ENCODE data around the gene PIH1D2.
"Not testable (repeated sequence)": the region's sequence is repeated elsewhere in the genome, so short reads cannot be mapped to it uniquely, and the experiment has no call there.

Gene PIH1D2

GRCh38 chr11:112073941-112074811, at the start of gene PIH1D2, which contains the start of gene NKAPD1:
Gene PIH1D2 (minus strand): TSS chr11:112074017. CDS start chr11:112073174, 843 bp downstream.
Gene NKAPD1 (plus strand): TSS chr11:112074299. CDS start chr11:112075575, 1,276 bp downstream.
- peak; percentile 94 for DNase-seq
- TF ChIP-seq GATA1 (IDR thresholded peaks at IDR 0.05; ENCODE audit: low read depth, low read length): no peak
- TF ChIP-seq POLR2A (IDR thresholded peaks at IDR 0.05; ENCODE audit: low read length): peak; percentile 69

GRCh38 chr11:112123129-112123528, 49.3 kb upstream of the PIH1D2 start:
- TF ChIP-seq GATA1 (IDR thresholded peaks at IDR 0.05; ENCODE audit: low read depth, low read length) (no peak), POLR2A (IDR thresholded peaks at IDR 0.05; ENCODE audit: low read length) (no peak)
- no peak for DNase-seq

GRCh38 chr11:112121981-112122615, 48.3 kb upstream of the PIH1D2 start:
- no peak for TF ChIP-seq POLR2A (IDR thresholded peaks at IDR 0.05; ENCODE audit: low read length)
- no peak for TF ChIP-seq GATA1 (IDR thresholded peaks at IDR 0.05; ENCODE audit: low read depth, low read length)
- no peak for DNase-seq

- TF ChIP-seq POLR2A (IDR thresholded peaks at IDR 0.05; ENCODE audit: low read length): no peak
- no peak for TF ChIP-seq GATA1 (IDR thresholded peaks at IDR 0.05; ENCODE audit: low read depth, low read length)
- no peak for DNase-seq
Measured at GRCh38 chr11:112118176-112118575, 44.4 kb upstream of the PIH1D2 start.

- no peak for DNase-seq
- TF ChIP-seq GATA1 (IDR thresholded peaks at IDR 0.05; ENCODE audit: low read depth, low read length): no peak
- no peak for TF ChIP-seq POLR2A (IDR thresholded peaks at IDR 0.05; ENCODE audit: low read length)
Measured at GRCh38 chr11:112115386-112115785, 41.6 kb upstream of the PIH1D2 start.

- TF ChIP-seq POLR2A (IDR thresholded peaks at IDR 0.05; ENCODE audit: low read length) (no peak), GATA1 (IDR thresholded peaks at IDR 0.05; ENCODE audit: low read depth, low read length) (no peak)
Measured at GRCh38 chr11:112114460-112114859, 40.6 kb upstream of the PIH1D2 start.

GRCh38 chr11:112113539-112114457, 40.0 kb upstream of the PIH1D2 start:
- TF ChIP-seq GATA1 (IDR thresholded peaks at IDR 0.05; ENCODE audit: low read depth, low read length) (no peak), POLR2A (IDR thresholded peaks at IDR 0.05; ENCODE audit: low read length) (no peak)
- peak; percentile 50 to 54 for DNase-seq

More at GRCh38 chr11:112114460-112114859, 40.6 kb upstream of the PIH1D2 start:
- DNase-seq: no peak

GRCh38 chr11:112106070-112106469, 32.3 kb upstream of the PIH1D2 start:
- TF ChIP-seq GATA1 (IDR thresholded peaks at IDR 0.05; ENCODE audit: low read depth, low read length) (no peak), POLR2A (IDR thresholded peaks at IDR 0.05; ENCODE audit: low read length) (no peak)
- DNase-seq: no peak

- TF ChIP-seq GATA1 (IDR thresholded peaks at IDR 0.05; ENCODE audit: low read depth, low read length) (no peak), POLR2A (IDR thresholded peaks at IDR 0.05; ENCODE audit: low read length) (no peak)
- no peak for DNase-seq
Measured at GRCh38 chr11:112103446-112103845, 29.6 kb upstream of the PIH1D2 start.

GRCh38 chr11:112100462-112100861, 26.6 kb upstream of the PIH1D2 start:
- no peak for DNase-seq
- TF ChIP-seq POLR2A (IDR thresholded peaks at IDR 0.05; ENCODE audit: low read length) (no peak), GATA1 (IDR thresholded peaks at IDR 0.05; ENCODE audit: low read depth, low read length) (no peak)

- TF ChIP-seq GATA1 (IDR thresholded peaks at IDR 0.05; ENCODE audit: low read depth, low read length) (no peak), POLR2A (IDR thresholded peaks at IDR 0.05; ENCODE audit: low read length) (no peak)
- DNase-seq: no peak
Measured at GRCh38 chr11:112097734-112098528, 24.1 kb upstream of the PIH1D2 start.

GRCh38 chr11:112096194-112096593, 22.4 kb upstream of the PIH1D2 start:
- no peak for DNase-seq
- TF ChIP-seq GATA1 (IDR thresholded peaks at IDR 0.05; ENCODE audit: low read depth, low read length) (no peak), POLR2A (IDR thresholded peaks at IDR 0.05; ENCODE audit: low read length) (no peak)

GRCh38 chr11:112095302-112095701, 21.5 kb upstream of the PIH1D2 start:
- not testable (repeated sequence) for DNase-seq
